Measurements from ENCODE around the gene ME3.

- peak; percentile 52 for TF ChIP-seq TEAD4 (IDR thresholded peaks at IDR 0.05)
- no peak for TF ChIP-seq CREB1 (IDR thresholded peaks at IDR 0.05; ENCODE audit: low read depth)
- TF ChIP-seq NFIC (IDR thresholded peaks at IDR 0.05), result no peak
- no peak for TF ChIP-seq EGR1 (IDR thresholded peaks at IDR 0.05)
- TF ChIP-seq CEBPB (IDR thresholded peaks at IDR 0.05), result no peak
Observed at GRCh38 chr11:86623041-86623621, 49.3 kb downstream of the ME3 start.

All from Ishikawa (cell line).